Fibroblast of the aortic adventitia (primary cell): ENCODE measurements around the gene MOBP. TPM values are rescaled to one million over a fixed set of nuclear protein-coding genes. Genes with fewer than 3 reads are reported as not detected.

Experiments
- DNase-seq: peaks from one replicate; pipeline ENCODE4 v3.0.0-alpha.2; 2010; ENCODE audit warnings: low read depth
- H3K4me3 ChIP-seq: 2 replicates; pipeline ENCODE4 v1.5.1; 2011; ENCODE audit warnings: low read depth, mild to moderate bottlenecking, control low read depth, low read length, moderate library complexity
- total RNA-seq: library from RNA; depleted of rRNA; stranded (reverse); fragments of >200 nt; gene quantifications from 2 replicates; pipeline ENCODE4 v1.2.3, GENCODE V29; 2012; ENCODE audit warnings: low replicate concordance
- TF ChIP-seq, protein P1 (sequence below): IDR thresholded peaks from 2 replicates; pipeline ENCODE4 v1.5.1; 2011; ENCODE audit warnings: mild to moderate bottlenecking, low read length, control low read depth, inconsistent platforms; ENCODE audit not compliant: insufficient read depth

The MOBP gene
- total RNA-seq, 1 donor = not detected

DNA sequence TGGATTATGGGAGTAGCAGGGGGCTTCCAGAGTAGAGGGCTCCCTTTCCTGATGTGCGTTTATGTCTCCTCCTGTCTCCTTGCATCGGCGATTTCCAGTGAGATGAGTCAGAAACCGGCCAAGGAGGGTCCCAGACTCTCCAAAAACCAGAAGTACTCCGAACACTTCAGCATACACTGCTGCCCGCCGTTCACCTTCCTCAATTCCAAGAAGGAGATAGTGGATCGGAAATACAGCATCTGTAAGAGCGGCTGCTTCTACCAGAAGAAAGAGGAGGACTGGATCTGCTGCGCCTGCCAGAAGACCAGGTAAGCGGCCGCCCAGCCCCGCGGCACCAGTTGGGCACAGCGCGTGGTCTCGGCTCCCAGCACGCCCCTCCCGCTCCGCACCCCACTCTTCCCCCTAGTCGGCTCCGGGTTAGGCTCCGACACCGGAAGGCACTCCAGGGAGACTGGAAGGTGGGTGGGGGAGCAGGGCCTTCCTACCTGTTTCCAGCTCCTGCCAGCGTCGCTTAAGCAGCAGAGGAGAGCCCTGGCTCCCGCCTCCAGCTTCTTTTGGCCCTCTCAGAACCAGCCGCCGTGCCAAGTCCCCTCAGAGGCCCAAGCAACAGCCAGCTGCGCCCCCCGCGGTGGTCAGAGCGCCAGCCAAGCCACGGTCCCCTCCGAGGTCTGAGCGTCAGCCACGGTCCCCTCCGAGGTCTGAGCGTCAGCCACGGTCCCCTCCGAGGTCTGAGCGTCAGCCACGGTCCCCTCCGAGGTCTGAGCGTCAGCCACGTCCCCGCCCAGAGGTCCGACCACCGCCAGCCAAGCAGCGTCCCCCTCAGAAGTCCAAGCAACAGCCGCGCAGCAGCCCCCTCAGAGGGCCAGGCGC, 34.7 kb downstream of the MOBP start:
- no peak for DNase-seq
- TF ChIP-seq, protein P1, sequence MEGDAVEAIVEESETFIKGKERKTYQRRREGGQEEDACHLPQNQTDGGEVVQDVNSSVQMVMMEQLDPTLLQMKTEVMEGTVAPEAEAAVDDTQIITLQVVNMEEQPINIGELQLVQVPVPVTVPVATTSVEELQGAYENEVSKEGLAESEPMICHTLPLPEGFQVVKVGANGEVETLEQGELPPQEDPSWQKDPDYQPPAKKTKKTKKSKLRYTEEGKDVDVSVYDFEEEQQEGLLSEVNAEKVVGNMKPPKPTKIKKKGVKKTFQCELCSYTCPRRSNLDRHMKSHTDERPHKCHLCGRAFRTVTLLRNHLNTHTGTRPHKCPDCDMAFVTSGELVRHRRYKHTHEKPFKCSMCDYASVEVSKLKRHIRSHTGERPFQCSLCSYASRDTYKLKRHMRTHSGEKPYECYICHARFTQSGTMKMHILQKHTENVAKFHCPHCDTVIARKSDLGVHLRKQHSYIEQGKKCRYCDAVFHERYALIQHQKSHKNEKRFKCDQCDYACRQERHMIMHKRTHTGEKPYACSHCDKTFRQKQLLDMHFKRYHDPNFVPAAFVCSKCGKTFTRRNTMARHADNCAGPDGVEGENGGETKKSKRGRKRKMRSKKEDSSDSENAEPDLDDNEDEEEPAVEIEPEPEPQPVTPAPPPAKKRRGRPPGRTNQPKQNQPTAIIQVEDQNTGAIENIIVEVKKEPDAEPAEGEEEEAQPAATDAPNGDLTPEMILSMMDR = no peak
- no peak overlapping the region for H3K4me3 ChIP-seq

DNA sequence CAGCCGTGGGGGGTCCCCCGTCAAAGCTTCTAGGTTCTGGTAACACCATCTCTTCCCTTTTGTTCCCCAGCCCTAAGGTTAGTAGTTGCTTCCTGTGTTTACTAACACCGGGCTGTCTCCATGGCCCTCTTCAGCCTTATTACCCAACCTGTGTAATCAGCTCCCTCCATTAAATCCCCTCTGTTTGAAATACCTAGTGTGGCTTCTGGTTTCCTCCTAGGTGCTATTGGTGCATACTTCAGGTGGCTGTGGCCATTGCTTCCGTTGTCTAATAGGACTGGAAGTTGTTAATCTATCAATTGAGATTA, 35.3 kb downstream of the MOBP start:
- TF ChIP-seq, protein P1 = no peak
- no peak overlapping the region for H3K4me3 ChIP-seq
- no peak for DNase-seq

DNA sequence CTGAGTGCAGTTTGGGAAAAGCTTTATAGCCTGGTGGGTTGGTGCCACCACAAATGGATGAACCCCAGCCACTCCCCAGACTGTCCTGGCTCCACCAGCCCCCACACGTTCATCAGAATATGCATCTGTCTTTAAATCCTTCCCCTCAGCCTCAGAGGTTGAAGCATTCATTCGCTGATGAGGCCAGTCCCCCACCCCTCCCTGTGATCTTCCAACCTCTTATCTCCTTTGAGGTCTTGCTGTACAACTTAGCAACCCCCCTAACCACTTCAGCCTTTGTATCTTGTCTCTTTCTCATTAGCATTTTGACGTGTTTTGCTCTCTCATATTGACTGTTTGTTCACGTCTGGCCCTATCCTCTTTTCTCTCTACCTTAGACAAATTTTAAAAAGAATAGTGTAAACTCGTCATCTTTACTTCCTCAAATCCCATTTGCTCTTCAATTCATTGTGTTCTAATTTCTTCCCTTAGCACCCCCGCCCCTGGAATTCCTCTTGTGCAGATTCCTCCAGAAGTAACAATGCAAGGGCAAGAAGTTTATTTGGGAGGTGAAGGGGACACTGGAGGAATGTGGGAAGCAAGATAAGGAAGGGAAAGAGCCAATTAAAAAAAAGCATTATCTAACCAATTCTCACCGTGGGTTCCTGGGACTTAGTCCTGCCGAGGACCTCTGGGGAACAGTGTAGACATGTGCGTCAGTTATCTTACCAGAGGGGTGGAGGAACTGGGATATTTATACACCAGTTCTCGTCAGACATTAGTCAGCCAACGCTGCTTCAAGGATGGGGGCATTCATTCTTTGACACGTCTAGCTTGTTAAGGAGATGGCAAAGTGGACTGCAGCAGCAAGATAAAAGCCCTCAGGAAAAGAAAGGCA, 38.6 kb downstream of the MOBP start:
- TF ChIP-seq, protein P1 = no peak
- DNase-seq = peak; percentile 77
- H3K4me3 ChIP-seq = no peak overlapping the region

DNA sequence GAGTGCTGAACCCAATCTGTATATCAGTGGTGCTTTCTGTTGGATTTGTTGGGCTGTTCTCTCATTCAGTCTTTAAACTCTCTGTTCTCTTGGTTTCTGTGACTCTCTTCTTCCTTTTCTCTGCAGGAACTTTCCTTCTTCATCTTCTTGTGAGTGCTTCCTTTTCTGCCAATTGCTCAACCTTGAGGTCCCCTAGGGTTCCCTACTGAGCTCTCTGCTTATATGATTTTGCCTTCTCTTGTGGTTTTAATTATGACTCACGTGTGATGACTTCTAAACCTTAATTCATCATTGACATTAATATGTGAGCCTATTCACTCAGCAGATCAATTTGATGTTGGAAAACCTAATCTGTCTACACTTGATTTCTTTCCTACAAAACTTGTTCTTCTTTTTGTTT, 39.4 kb downstream of the MOBP start:
- peak; percentile 33 for DNase-seq
- no peak overlapping the region for H3K4me3 ChIP-seq
- TF ChIP-seq, protein P1 = no peak

DNA sequence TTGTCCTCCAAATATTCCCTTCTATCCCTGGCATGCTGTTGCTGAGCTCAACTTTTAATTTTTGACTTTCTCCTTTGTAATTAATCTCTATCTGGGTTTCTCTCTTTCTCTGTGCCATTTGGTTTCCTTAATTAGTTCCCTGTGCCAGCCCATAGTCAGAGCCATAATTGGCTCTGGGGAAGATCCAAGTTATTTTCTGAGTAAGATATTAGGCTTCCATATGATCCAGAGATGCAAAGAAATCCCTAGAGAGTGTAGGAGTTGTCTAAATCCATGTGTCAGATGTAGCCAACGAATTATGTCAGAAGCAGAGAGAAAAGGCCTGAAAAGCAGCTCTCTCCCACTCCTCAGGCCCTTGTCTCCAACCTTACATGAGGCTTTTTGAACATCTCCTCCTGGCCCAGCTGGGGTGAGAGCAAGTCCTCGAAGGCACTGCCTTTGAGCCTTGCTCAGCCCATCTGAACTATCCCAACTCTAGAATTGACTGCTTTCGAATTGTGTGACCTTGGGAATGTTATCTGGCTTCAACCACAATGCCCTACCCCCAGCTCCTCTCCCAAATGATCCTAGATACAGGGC, 46.4 kb downstream of the MOBP start:
- no peak for DNase-seq
- TF ChIP-seq, protein P1 = no peak
- no peak overlapping the region for H3K4me3 ChIP-seq

DNA sequence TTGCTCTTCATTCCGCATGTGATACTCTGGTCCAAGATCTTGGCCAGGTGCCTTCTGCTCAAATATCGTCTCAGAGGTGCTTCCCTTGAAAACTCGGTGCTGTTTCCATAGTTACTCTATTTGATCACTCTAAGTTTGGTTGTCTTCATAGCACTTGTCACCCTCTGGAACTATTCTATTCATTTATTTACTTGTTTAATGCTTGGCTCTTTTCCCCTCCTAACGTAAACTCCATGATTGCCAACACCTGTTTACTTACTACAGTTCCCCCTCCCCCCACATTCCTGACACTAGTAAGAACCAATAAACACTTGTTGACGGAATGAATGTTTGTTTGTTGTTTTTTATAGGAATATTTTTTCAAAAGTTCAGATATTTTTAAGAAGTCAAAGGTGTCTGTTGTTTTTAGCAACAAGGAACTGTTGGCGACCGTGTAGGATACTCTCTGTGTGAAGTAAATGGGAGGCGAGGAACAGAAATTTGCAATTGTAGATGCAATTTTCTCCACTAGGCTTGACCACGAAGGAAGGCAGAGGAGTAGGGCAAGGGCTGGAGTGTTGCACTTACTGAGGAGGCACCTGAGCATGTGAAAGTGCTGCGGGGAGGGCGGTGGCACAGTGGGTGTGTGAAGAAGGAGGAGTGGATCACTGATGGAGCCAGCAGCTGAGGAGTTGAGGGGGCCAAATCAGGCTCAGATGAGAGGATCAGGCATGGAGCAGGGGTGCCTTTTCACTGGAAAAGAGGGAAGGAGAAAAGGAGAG, 48.4 kb downstream of the MOBP start:
- TF ChIP-seq, protein P1 = no peak

More for the DNA sequence above, 48.4 kb downstream of the MOBP start:
- no peak overlapping the region for H3K4me3 ChIP-seq
- no peak for DNase-seq
